Measurements from ENCODE around the gene CEP104. TPM values are rescaled to one million over a fixed set of nuclear protein-coding genes. Genes with fewer than 3 reads are reported as not detected.

Gene CEP104
- total RNA-seq, 1 experiment from 2014 or later: 35.6 TPM

DNA sequence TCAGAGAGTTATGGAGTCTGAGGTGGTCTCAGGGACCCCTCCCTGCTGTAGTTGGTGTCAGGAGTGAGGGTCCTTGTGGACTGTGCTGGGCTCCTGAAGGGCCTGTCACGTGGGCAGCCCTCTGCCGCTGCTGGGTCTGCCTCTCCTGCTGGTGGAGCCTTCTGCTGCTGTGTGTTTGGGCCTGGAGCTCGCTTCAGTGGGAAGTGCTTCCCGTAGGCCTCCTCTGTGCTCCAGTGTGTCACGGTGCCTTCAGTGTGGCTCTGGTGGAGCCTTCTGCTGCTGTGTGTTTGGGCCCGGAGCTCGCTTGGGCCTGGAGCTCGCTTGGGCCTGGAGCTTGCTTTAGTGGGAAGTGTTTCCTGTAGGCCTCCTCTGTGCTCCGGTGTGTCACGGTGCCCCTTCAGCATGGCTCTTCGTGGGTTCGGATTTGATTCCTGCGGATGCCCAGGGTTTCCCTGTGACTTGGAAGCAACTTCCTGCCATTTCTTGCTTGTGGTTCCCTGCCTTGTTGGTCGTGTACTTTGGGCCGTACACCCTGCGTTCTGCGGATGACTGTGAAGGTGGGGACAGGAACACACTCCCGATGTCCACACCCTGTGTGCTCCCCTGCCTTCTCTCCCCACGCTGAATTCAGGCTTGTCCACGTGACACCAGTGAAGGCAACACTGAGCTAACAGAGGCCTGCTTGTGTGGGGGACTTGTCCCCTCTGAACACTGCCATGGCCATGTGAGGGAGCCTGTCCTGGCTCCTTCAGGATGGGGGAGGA, 23.6 kb upstream of the CEP104 start:
- H3K4me1 ChIP-seq: no peaks in the 10 kb centered on the region
- DNase-seq: no peak
- ChIA-PET POLR2A (no interaction called here), CTCF (interaction anchor here (0.7 kb wide), 1 partner anchor 251 kb away, joined by 4 read pairs; no protein-coding TSS in a partner anchor)
- no peaks in the 10 kb centered on the region for H3K27me3 ChIP-seq (replicated peaks; ENCODE audit: control insufficient read depth, insufficient read depth, low read length)
- intact Hi-C loops (cut with micrococcal nuclease; ENCODE audit: unreplicated experiment): no loop called here
- no peak overlapping the region for H3K27ac Mint-ChIP-seq (ENCODE audit: unreplicated experiment)
- no peak for TF ChIP-seq CTCF (IDR thresholded peaks at IDR 0.05; ENCODE audit: insufficient read depth in 1 of 2, low read depth in 1 of 2, low read length in 1 of 2, severe bottlenecking in 1 of 2, unreplicated experiment in 1 of 2)
- no peaks in the 10 kb centered on the region for H3K27me3 Mint-ChIP-seq (ENCODE audit: insufficient read depth, unreplicated experiment)
- H3K4me1 Mint-ChIP-seq (ENCODE audit: low read depth, unreplicated experiment): no peaks in the 10 kb centered on the region
- H3K9me3 ChIP-seq: no peaks in the 10 kb centered on the region; the same call in 1 of the 2 replicates
- H3K4me3 Mint-ChIP-seq (ENCODE audit: unreplicated experiment): no peak overlapping the region
- H3K36me3 ChIP-seq (ENCODE audit: control insufficient read depth, insufficient read depth, low read length): no peaks in the 10 kb centered on the region
- peaks cover 11% of the 10 kb centered on the region for H3K9me3 Mint-ChIP-seq (ENCODE audit: unreplicated experiment)
- BruUV-seq (replicated peaks): no TSS peak
- H3K4me3 ChIP-seq (ENCODE audit: low read depth, low read length): no peak overlapping the region
- H3K36me3 Mint-ChIP-seq (ENCODE audit: insufficient read depth, unreplicated experiment): peaks cover 10% of the 10 kb centered on the region

- no peak for TF ChIP-seq CTCF (IDR thresholded peaks at IDR 0.05; ENCODE audit: insufficient read depth in 1 of 2, low read depth in 1 of 2, low read length in 1 of 2, severe bottlenecking in 1 of 2, unreplicated experiment in 1 of 2)
- no peak overlapping the region for H3K27ac Mint-ChIP-seq (ENCODE audit: unreplicated experiment)
- DNase-seq: no peak
Measured at GRCh38 chr1:3879787-3880428, 22.9 kb upstream of the CEP104 start.

GRCh38 chr1:3879099-3879498, 22.1 kb upstream of the CEP104 start:
- DNase-seq: no peak
- Histone ChIP-seq H3K4me3 (ENCODE audit: low read depth, low read length) (no peak overlapping the region), H3K4me1 (no peaks in the 10 kb centered on the region), H3K36me3 (ENCODE audit: control insufficient read depth, insufficient read depth, low read length) (no peaks in the 10 kb centered on the region; the same call in 1 of the 2 replicates), H3K27me3 (replicated peaks; ENCODE audit: control insufficient read depth, insufficient read depth, low read length) (no peaks in the 10 kb centered on the region), H3K9me3 (no peaks in the 10 kb centered on the region; the same call in 1 of the 2 replicates)
- Mint-ChIP-seq H3K27ac (ENCODE audit: unreplicated experiment) (no peak overlapping the region), H3K4me1 (ENCODE audit: low read depth, unreplicated experiment) (no peaks in the 10 kb centered on the region), H3K4me3 (ENCODE audit: unreplicated experiment) (no peak overlapping the region), H3K27me3 (ENCODE audit: insufficient read depth, unreplicated experiment) (no peaks in the 10 kb centered on the region), H3K9me3 (ENCODE audit: unreplicated experiment) (peaks cover 11% of the 10 kb centered on the region), H3K36me3 (ENCODE audit: insufficient read depth, unreplicated experiment) (peaks cover 10% of the 10 kb centered on the region)
- intact Hi-C loops (cut with micrococcal nuclease; ENCODE audit: unreplicated experiment): no loop called here
- BruUV-seq (replicated peaks): no TSS peak
- no peak for TF ChIP-seq CTCF (IDR thresholded peaks at IDR 0.05; ENCODE audit: insufficient read depth in 1 of 2, low read depth in 1 of 2, low read length in 1 of 2, severe bottlenecking in 1 of 2, unreplicated experiment in 1 of 2)
- ChIA-PET POLR2A (no interaction called here), CTCF (no interaction called here)

More at GRCh38 chr1:3879787-3880428, 22.9 kb upstream of the CEP104 start:
- H3K36me3 Mint-ChIP-seq (ENCODE audit: insufficient read depth, unreplicated experiment): peaks cover 10% of the 10 kb centered on the region
- H3K4me3 ChIP-seq (ENCODE audit: low read depth, low read length): no peak overlapping the region
- no TSS peak for BruUV-seq (replicated peaks)
- no peaks in the 10 kb centered on the region; the same call in 1 of the 2 replicates for H3K9me3 ChIP-seq
- no peaks in the 10 kb centered on the region for H3K36me3 ChIP-seq (ENCODE audit: control insufficient read depth, insufficient read depth, low read length)
- no peak overlapping the region for H3K4me3 Mint-ChIP-seq (ENCODE audit: unreplicated experiment)
- H3K27me3 ChIP-seq (replicated peaks; ENCODE audit: control insufficient read depth, insufficient read depth, low read length): no peaks in the 10 kb centered on the region
- POLR2A ChIA-PET: no interaction called here
- no peaks in the 10 kb centered on the region for H3K4me1 Mint-ChIP-seq (ENCODE audit: low read depth, unreplicated experiment)
- no peaks in the 10 kb centered on the region for H3K4me1 ChIP-seq
- H3K9me3 Mint-ChIP-seq (ENCODE audit: unreplicated experiment): peaks cover 11% of the 10 kb centered on the region
- CTCF ChIA-PET: interaction anchor here (0.7 kb wide), 1 partner anchor 250 kb away, joined by 4 read pairs; no protein-coding TSS in a partner anchor
- no peaks in the 10 kb centered on the region for H3K27me3 Mint-ChIP-seq (ENCODE audit: insufficient read depth, unreplicated experiment)
- intact Hi-C loops (cut with micrococcal nuclease; ENCODE audit: unreplicated experiment): no loop called here
